Right lobe of liver (tissue), 4 donors: ENCODE results near the gene BRK1.
A peak's percentile ranks its signal among the peaks of the same experiment; 100 is the strongest.

Source experiments
- POLR2A ChIP-seq: fragments of 450-650 bp; IDR thresholded peaks from one replicate; pipeline ENCODE4 v1.6.1; 2017; ENCODE audit warnings: antibody characterized with exemption, mild to moderate bottlenecking
- TF ChIP-seq, protein P1 (sequence below), 4 donors: fragments of 200-600 bp in 3 of 4; fragments of 450-650 bp in 1 of 4; IDR thresholded peaks; one replicate each; pipeline versions ENCODE4 v1.5.1 to v1.8.0; 2016 to 2022; ENCODE audit warnings: antibody characterized with exemption in 4 of 4, mild to moderate bottlenecking in 2 of 4
- donor health status: DM: no; HTN: no; CAD: no.
- donor health status: DM: no; HTN: no; CAD: no.
- donor health status: DM: no; HTN: yes; CAD: no.

DNA sequence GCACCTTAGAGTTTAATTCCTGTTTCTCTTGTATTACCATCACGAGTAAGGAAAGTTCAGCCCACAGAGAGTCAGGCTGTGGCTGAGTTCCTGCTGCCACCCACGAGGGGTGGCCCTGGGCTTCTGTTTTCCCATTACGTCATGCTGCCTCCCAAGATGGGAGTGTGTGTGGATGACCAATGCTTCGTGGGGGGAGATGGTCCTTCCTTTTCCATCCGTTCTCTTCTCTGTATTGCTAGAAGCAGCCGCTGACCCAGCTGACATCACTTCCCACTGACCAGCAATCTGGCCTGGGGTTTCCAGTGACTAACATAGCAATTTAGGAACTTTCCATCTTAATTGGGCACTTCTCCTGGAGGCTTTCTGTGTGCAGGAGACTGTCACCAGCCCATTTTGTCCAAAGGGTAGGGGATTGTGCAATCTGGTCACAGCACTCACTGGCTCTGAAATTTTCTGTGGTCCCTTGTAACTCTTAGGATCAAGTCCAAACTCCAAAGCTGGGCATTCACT lies 58.5 kb downstream of the BRK1 start:
- TF ChIP-seq, protein P1, sequence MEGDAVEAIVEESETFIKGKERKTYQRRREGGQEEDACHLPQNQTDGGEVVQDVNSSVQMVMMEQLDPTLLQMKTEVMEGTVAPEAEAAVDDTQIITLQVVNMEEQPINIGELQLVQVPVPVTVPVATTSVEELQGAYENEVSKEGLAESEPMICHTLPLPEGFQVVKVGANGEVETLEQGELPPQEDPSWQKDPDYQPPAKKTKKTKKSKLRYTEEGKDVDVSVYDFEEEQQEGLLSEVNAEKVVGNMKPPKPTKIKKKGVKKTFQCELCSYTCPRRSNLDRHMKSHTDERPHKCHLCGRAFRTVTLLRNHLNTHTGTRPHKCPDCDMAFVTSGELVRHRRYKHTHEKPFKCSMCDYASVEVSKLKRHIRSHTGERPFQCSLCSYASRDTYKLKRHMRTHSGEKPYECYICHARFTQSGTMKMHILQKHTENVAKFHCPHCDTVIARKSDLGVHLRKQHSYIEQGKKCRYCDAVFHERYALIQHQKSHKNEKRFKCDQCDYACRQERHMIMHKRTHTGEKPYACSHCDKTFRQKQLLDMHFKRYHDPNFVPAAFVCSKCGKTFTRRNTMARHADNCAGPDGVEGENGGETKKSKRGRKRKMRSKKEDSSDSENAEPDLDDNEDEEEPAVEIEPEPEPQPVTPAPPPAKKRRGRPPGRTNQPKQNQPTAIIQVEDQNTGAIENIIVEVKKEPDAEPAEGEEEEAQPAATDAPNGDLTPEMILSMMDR (IDR thresholded peaks at IDR 0.05) = no peak
- TF ChIP-seq POLR2A = peak; percentile 14
